Neuronal stem cell (in vitro differentiated cells): ENCODE data around the gene PDE6B.
A peak's percentile ranks its signal among the peaks of the same experiment; 100 is the strongest.

ENCODE experiments used
- DNase-seq: peaks from one replicate; pipeline ENCODE4 v3.0.0-alpha.2; 2013; ENCODE audit warnings: low spot score
- H2AFZ ChIP-seq: one replicate; pipeline ENCODE4 v1.6.1; 2013; ENCODE audit warnings: mild to moderate bottlenecking, low read length, inconsistent platforms
- H2AK5ac ChIP-seq: 2 replicates; pipeline ENCODE4 v1.6.1; 2013; ENCODE audit warnings: low read depth, mild to moderate bottlenecking, inconsistent platforms, low read length, moderate library complexity, mixed read lengths
- H2BK120ac ChIP-seq: 2 replicates; pipeline ENCODE4 v1.6.1; 2013; ENCODE audit warnings: low read depth, mild to moderate bottlenecking, inconsistent platforms, low read length, moderate library complexity, mixed read lengths
- H2BK12ac ChIP-seq: one replicate; pipeline ENCODE4 v1.6.1; 2013; ENCODE audit warnings: low read length, inconsistent platforms
- H2BK15ac ChIP-seq: 2 replicates; pipeline ENCODE4 v1.6.1; 2013; ENCODE audit warnings: mild to moderate bottlenecking, low read length, inconsistent platforms, mixed read lengths
- H2BK5ac ChIP-seq: one replicate; pipeline ENCODE4 v1.6.1; 2013; ENCODE audit warnings: inconsistent platforms, mild to moderate bottlenecking, low read length, moderate library complexity
- H3K14ac ChIP-seq: one replicate; pipeline ENCODE4 v1.6.1; 2013; ENCODE audit warnings: low read length, inconsistent platforms
- H3K18ac ChIP-seq: 2 replicates; pipeline ENCODE4 v1.6.1; 2013; ENCODE audit warnings: low read length, inconsistent platforms
- H3K23ac ChIP-seq: 2 replicates; pipeline ENCODE4 v1.6.1; 2013; ENCODE audit warnings: low read depth, mild to moderate bottlenecking, mixed read lengths, low read length, inconsistent platforms; ENCODE audit not compliant: poor library complexity
- H3K27ac ChIP-seq: replicated peaks from 3 replicates; pipeline ENCODE4 v1.5.1; 2013; ENCODE audit warnings: low read length, inconsistent platforms
- H3K27me3 ChIP-seq, 3 experiments: 2 replicates each; pipeline ENCODE4 v1.6.1; 2013; ENCODE audit warnings: low read length in 3 of 3, mild to moderate bottlenecking in 2 of 3, inconsistent platforms in 1 of 3, low read depth in 1 of 3, mixed read lengths in 1 of 3, moderate library complexity in 1 of 3; ENCODE audit not compliant: control insufficient read depth in 3 of 3, insufficient read depth in 3 of 3
- H3K36me3 ChIP-seq, 2 donors: replicated peaks in 1 of 2; 2 replicates each; pipeline ENCODE4 v1.6.1; 2013; ENCODE audit warnings: low read length in 2 of 2; ENCODE audit not compliant: control insufficient read depth in 2 of 2, insufficient read depth in 2 of 2
- H3K4ac ChIP-seq: 2 replicates; pipeline ENCODE4 v1.6.1; 2013; ENCODE audit warnings: inconsistent platforms, mild to moderate bottlenecking, low read length, moderate library complexity
- H3K4me1 ChIP-seq, 2 donors: 1 replicate in 1 of 2; 2 replicates in 1 of 2; pipeline ENCODE4 v1.6.1; 2013; ENCODE audit warnings: low read length in 2 of 2, low read depth in 1 of 2; ENCODE audit not compliant: control insufficient read depth in 2 of 2, insufficient read depth in 1 of 2
- H3K4me2 ChIP-seq: one replicate; pipeline ENCODE4 v1.6.1; 2013; ENCODE audit warnings: mild to moderate bottlenecking, low read length, inconsistent platforms; ENCODE audit not compliant: insufficient read depth, poor library complexity, severe bottlenecking
- H3K4me3 ChIP-seq, 2 donors: 2 replicates each; pipeline ENCODE4 v1.5.1; 2013; ENCODE audit warnings: low read length in 2 of 2, mild to moderate bottlenecking in 2 of 2, inconsistent platforms in 1 of 2, moderate library complexity in 1 of 2
- H3K79me1 ChIP-seq: one replicate; pipeline ENCODE4 v1.6.1; 2013; ENCODE audit warnings: low read depth, mild to moderate bottlenecking, inconsistent platforms, low read length, moderate library complexity
- H3K9ac ChIP-seq: one replicate; pipeline ENCODE4 v1.6.1; 2013; ENCODE audit warnings: mild to moderate bottlenecking, low read depth, low read length, inconsistent platforms; ENCODE audit not compliant: poor library complexity
- H3K9me3 ChIP-seq, 2 donors: replicated peaks in 1 of 2; 2 replicates each; pipeline versions ENCODE3 to v1.6.1; 2013; ENCODE audit warnings: low read length in 2 of 2, mild to moderate bottlenecking in 2 of 2, inconsistent platforms in 1 of 2, low read depth in 1 of 2, mixed read lengths in 1 of 2, moderate library complexity in 1 of 2; ENCODE audit not compliant: control insufficient read depth in 2 of 2, insufficient read depth in 1 of 2
- H4K8ac ChIP-seq: one replicate; pipeline ENCODE4 v1.6.1; 2013; ENCODE audit warnings: low read depth, mild to moderate bottlenecking, inconsistent platforms, low read length, moderate library complexity
- H4K91ac ChIP-seq: one replicate; pipeline ENCODE4 v1.6.1; 2013; ENCODE audit warnings: low read length, low read depth, mild to moderate bottlenecking, inconsistent platforms; ENCODE audit not compliant: poor library complexity
- WGBS, 2 donors: extraction: QIAGEN DNeasy Blood & Tissue Kit; methylation state at CpG; one replicate each; pipeline ENCODE4 v1.1.7; 2013; ENCODE audit warnings: missing lambda C conversion rate in 2 of 2, mixed read lengths in 1 of 2; ENCODE audit not compliant: insufficient read length in 2 of 2, insufficient replicate concordance in 1 of 2; ENCODE audit errors: extremely low coverage in 2 of 2; 5-methylcytosine and 5-hydroxymethylcytosine counted together

The PDE6B gene

DNA sequence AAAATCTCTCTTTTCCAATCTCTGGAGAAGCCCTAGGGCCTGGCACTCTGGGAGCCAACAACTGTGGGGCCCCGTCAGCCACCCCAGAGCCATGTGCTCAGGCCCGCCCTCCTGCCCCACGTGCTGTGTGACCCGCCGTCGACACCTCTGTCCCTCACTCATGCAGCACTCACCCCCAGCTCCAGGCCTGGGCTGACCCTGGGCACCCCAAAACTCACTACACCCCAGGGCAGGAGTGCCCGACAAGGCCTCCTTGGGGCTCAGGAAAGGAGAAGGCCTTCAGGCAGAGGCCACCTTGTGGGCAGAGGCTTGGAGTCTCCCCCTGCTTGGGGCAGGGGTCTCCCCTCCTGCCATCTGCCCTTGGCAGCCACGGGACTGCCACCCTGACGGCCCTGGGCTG is 54.7 kb downstream of the PDE6B start:
- Histone ChIP-seq H3K14ac (no peak overlapping the region), H3K18ac (peak overlapping the region; percentile 91), H2BK120ac (no peak overlapping the region), H3K4me3 (no peak overlapping the region), H3K9ac (peak overlapping the region; percentile 24), H2AK5ac (peak overlapping the region; percentile 99), H3K23ac (no peak overlapping the region), H3K36me3 (no peaks in the 10 kb centered on the region), H3K27me3 (peaks cover 0 to 9% (median 2%) of the 10 kb centered on the region in 3 experiments), H2BK5ac (peak overlapping the region; percentile 82), H2BK15ac (peak overlapping the region; percentile 78), H4K8ac (no peak overlapping the region), H3K4me1 (peaks cover 9 to 12% of the 10 kb centered on the region in 2 donors), H2BK12ac (no peak overlapping the region), H3K9me3 (no peaks in the 10 kb centered on the region), H4K91ac (no peak overlapping the region), H3K27ac (no peak overlapping the region), H3K4me2 (no peak overlapping the region), H3K79me1 (peaks cover 6% of the 10 kb centered on the region), H2AFZ (no peak overlapping the region), H3K4ac (no peak overlapping the region)
- no peak for DNase-seq
- no CpG with 5 or more reads among the region's 9 CpGs for WGBS, 2 donors

DNA sequence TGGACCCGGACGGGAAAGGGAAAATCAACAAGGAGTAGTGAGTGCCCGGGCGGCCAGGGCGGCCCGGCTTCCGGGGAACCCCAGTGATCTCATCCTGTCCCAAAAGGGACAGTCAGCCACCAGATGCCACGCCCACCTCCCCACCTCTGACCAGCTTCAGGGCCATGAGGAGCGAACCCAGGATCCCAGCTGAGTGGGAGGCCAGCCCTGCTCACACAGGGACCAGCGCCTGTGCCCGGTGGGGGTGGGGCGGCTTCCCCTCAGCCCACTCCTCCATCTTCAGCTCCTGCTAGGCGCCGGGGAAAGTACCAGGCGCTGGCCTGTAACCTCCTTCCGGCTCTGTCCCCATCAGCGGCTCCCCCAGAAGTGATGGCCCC is 55.2 kb downstream of the PDE6B start:
- no peak overlapping the region for H4K8ac ChIP-seq
- H3K4me3 ChIP-seq = peak overlapping the region; percentile 40 to 80
- H3K9ac ChIP-seq = peak overlapping the region; percentile 24
- H3K4me2 ChIP-seq = peak overlapping the region; percentile 66
- H3K79me1 ChIP-seq = peaks cover 7% of the 10 kb centered on the region
- DNase-seq = no peak
- H3K23ac ChIP-seq = no peak overlapping the region
- H3K14ac ChIP-seq = no peak overlapping the region
- H3K18ac ChIP-seq = peak overlapping the region; percentile 96
- no peaks in the 10 kb centered on the region for H3K9me3 ChIP-seq
- H3K27me3 ChIP-seq = peaks cover 0 to 9% (median 2%) of the 10 kb centered on the region in 3 experiments
- peak overlapping the region; percentile 99 for H2AK5ac ChIP-seq
- H2BK15ac ChIP-seq = peak overlapping the region; percentile 78
- H3K36me3 ChIP-seq = no peaks in the 10 kb centered on the region
- no peak overlapping the region for H3K4ac ChIP-seq
- H2AFZ ChIP-seq = peak overlapping the region; percentile 95
- H3K4me1 ChIP-seq = peaks cover 6 to 9% of the 10 kb centered on the region in 2 donors
- H2BK5ac ChIP-seq = no peak overlapping the region
- H2BK120ac ChIP-seq = no peak overlapping the region
- WGBS, 2 donors = no CpG with 5 or more reads among the region's 17 CpGs
- no peak overlapping the region for H3K27ac ChIP-seq
- H2BK12ac ChIP-seq = no peak overlapping the region
- no peak overlapping the region for H4K91ac ChIP-seq

DNA sequence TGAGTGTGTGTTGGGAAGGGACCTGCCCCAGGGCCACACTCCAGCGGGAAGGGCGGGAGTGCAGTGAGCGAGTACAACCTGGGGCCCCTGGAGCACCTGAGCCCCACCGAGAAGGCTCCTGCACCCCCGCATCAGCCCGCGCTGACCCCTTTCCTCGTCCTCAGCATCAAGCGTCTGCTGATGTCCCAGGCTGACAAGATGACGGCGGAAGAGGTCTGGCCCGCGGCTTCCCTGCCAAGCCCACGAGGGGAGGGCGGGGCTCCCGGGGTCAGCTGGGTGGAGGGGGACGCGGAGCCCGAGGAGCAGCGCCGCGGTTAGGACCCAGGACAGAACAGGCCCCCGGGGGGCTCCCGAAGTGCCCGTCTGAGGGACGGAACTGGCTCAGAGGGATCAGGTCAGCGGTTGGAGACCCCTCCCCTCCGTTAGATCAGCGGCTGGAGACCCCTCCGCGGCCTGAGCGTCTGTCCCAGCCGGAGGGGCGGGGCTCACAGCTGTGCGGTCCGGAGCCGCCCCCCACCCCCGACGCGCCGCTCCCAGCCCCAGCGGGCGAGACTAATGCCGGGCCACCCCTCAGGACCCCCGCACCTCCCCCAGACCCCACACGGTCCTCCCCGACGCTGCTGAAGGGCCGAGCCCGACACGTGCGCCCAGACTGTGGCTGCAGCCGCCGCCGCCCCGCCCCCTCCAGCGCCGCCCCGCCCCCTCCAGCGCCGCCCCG is 55.7 kb downstream of the PDE6B start:
- H3K4me1 ChIP-seq = peaks cover 6 to 9% of the 10 kb centered on the region in 2 donors
- no peak overlapping the region for H3K14ac ChIP-seq
- no CpG with 5 or more reads among the region's 62 CpGs for WGBS, 2 donors
- H3K27me3 ChIP-seq = peaks cover 0 to 9% (median 2%) of the 10 kb centered on the region in 3 experiments
- no peak overlapping the region for H2BK5ac ChIP-seq
- no peak overlapping the region for H4K91ac ChIP-seq
- peak overlapping the region; percentile 40 to 80 for H3K4me3 ChIP-seq
- no peak overlapping the region for H3K4ac ChIP-seq
- no peak overlapping the region for H2BK15ac ChIP-seq
- H2BK120ac ChIP-seq = peak overlapping the region; percentile 2
- peak overlapping the region; percentile 99 for H2AK5ac ChIP-seq
- no peak overlapping the region for H3K27ac ChIP-seq
- no peak overlapping the region for H3K9ac ChIP-seq
- no peak overlapping the region for H3K23ac ChIP-seq
- H3K79me1 ChIP-seq = peaks cover 7% of the 10 kb centered on the region
- H3K9me3 ChIP-seq = no peaks in the 10 kb centered on the region
- peak overlapping the region; percentile 95 for H2AFZ ChIP-seq
- H2BK12ac ChIP-seq = no peak overlapping the region
- no peak for DNase-seq
- peak overlapping the region; percentile 96 for H3K18ac ChIP-seq
- H3K36me3 ChIP-seq = no peaks in the 10 kb centered on the region
- no peak overlapping the region for H4K8ac ChIP-seq
- peak overlapping the region; percentile 66 for H3K4me2 ChIP-seq

DNA sequence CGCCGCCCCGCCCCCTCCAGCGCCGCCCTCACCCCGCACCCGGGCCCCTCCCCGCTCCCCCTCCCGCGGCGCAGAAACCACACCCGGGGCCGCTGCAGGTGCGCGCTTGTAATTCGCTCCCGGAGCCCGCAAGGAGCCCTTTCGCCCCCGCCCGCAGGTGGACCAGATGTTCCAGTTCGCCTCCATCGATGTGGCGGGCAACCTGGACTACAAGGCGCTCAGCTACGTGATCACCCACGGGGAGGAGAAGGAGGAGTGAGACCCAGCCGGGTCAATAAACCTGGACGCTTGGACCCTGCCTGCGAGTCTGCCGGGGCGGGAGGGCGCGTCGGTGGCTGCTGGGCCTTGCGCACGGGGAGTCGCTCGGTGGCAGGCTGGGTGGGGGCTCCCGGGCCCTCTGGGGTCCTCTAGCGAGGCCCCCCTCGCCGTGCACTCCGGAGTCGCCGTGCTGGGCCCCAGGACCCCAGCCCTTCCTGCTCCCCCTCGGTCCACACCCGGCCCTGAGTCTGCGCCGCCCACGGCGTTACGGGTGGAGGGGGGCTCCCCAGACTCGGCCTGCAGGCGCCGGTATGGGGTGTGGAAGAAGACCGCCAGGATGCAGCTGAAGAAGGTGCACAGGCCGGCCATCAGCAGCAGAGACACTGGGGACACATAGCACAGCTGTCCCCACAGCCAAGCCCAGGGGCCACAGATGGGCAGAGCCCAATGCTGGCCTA is 56.5 kb downstream of the PDE6B start:
- H2BK12ac ChIP-seq = peak overlapping the region; percentile 75
- H3K4me2 ChIP-seq = no peak overlapping the region
- peaks cover 7% of the 10 kb centered on the region for H3K79me1 ChIP-seq
- H3K4ac ChIP-seq = no peak overlapping the region
- peak overlapping the region; percentile 26 for H2BK15ac ChIP-seq
- H3K14ac ChIP-seq = no peak overlapping the region
- no peak overlapping the region for H2BK5ac ChIP-seq
- no peak overlapping the region for H2BK120ac ChIP-seq
- H3K36me3 ChIP-seq = no peaks in the 10 kb centered on the region
- DNase-seq = no peak
- H4K8ac ChIP-seq = no peak overlapping the region
- no peak overlapping the region for H2AFZ ChIP-seq
- H2AK5ac ChIP-seq = peak overlapping the region; percentile 97
- WGBS, 2 donors = no CpG with 5 or more reads among the region's 58 CpGs
- H4K91ac ChIP-seq = no peak overlapping the region
- H3K4me1 ChIP-seq = peaks cover 6 to 9% of the 10 kb centered on the region in 2 donors
- no peak overlapping the region for H3K4me3 ChIP-seq
- no peak overlapping the region for H3K27ac ChIP-seq
- peak overlapping the region; percentile 89 for H3K18ac ChIP-seq
- no peaks in the 10 kb centered on the region for H3K9me3 ChIP-seq
- peak overlapping the region; percentile 8 for H3K23ac ChIP-seq
- H3K27me3 ChIP-seq = peaks cover 0 to 9% (median 2%) of the 10 kb centered on the region in 3 experiments
- H3K9ac ChIP-seq = no peak overlapping the region
